CD14-positive monocyte (primary cell): ENCODE measurements around the gene CKMT1B. TPM values are rescaled to one million over a fixed set of nuclear protein-coding genes. Genes with fewer than 3 reads are reported as not detected.
"Not testable (repeated sequence)": the region's sequence is repeated elsewhere in the genome, so short reads cannot be mapped to it uniquely, and the experiment has no call there.

Experiments used
- DNase-seq, 3 donors: peaks; one replicate each; pipeline ENCODE4 v3.0.0-alpha.2; 2011 to 2022
- H2AFZ ChIP-seq: 2 replicates; pipeline ENCODE4 v1.6.0; 2012; ENCODE audit warnings: mild to moderate bottlenecking, low read depth, low read length, inconsistent platforms; ENCODE audit not compliant: insufficient read depth, poor library complexity, severe bottlenecking
- H3K27ac ChIP-seq, 2 donors: 1 replicate in 1 of 2; 2 replicates in 1 of 2; pipeline ENCODE4 v1.5.1; 2012 to 2013; ENCODE audit warnings: low read length in 2 of 2, control low read depth in 1 of 2, inconsistent platforms in 1 of 2, low read depth in 1 of 2, mild to moderate bottlenecking in 1 of 2
- H3K27me3 ChIP-seq, 2 donors: one replicate each; pipeline versions ENCODE4 v1.6.0 to v1.6.1; 2011 to 2013; ENCODE audit warnings: low read length in 2 of 2; ENCODE audit not compliant: control insufficient read depth in 2 of 2, insufficient read depth in 2 of 2
- H3K36me3 ChIP-seq, 2 donors: replicated peaks in 1 of 2; 1 replicate in 1 of 2; 2 replicates in 1 of 2; pipeline versions ENCODE4 v1.5.1 to v1.6.1; 2012 to 2013; ENCODE audit warnings: low read length in 2 of 2, control low read depth in 1 of 2, inconsistent platforms in 1 of 2, mild to moderate bottlenecking in 1 of 2; ENCODE audit not compliant: insufficient read depth in 2 of 2, control insufficient read depth in 1 of 2
- H3K4me1 ChIP-seq, 2 donors: 1 replicate in 1 of 2; 2 replicates in 1 of 2; pipeline versions ENCODE4 v1.5.1 to v1.6.1; 2012 to 2013; ENCODE audit warnings: low read length in 2 of 2, control low read depth in 1 of 2, inconsistent platforms in 1 of 2, mild to moderate bottlenecking in 1 of 2, moderate library complexity in 1 of 2; ENCODE audit not compliant: insufficient read depth in 2 of 2, control insufficient read depth in 1 of 2
- H3K4me2 ChIP-seq: replicated peaks from 2 replicates; pipeline ENCODE3; 2012; ENCODE audit warnings: low read length, moderate library complexity, mild to moderate bottlenecking; ENCODE audit not compliant: poor library complexity, severe bottlenecking; ENCODE audit errors: extremely low read depth
- H3K4me3 ChIP-seq, 3 experiments: fragments of 200-600 bp in 1 of 3; sonication (generic) in 1 of 3; replicated peaks in 1 of 3; 1 replicate in 2 of 3; 2 replicates in 1 of 3; pipeline ENCODE4 v1.5.1; 2011 to 2013; ENCODE audit warnings: low read length in 3 of 3, mild to moderate bottlenecking in 3 of 3, control low read depth in 2 of 3, low read depth in 2 of 3, inconsistent platforms in 1 of 3, moderate library complexity in 1 of 3
- H3K79me2 ChIP-seq: 2 replicates; pipeline ENCODE4 v1.6.0; 2012; ENCODE audit warnings: mild to moderate bottlenecking, control low read depth, inconsistent platforms, low read length, moderate library complexity; ENCODE audit not compliant: insufficient read depth
- H3K9ac ChIP-seq: 2 replicates; pipeline ENCODE4 v1.6.0; 2017; ENCODE audit warnings: low read length, mild to moderate bottlenecking; ENCODE audit not compliant: insufficient read depth, poor library complexity, severe bottlenecking
- H3K9me3 ChIP-seq, 2 donors: replicated peaks in 1 of 2; 1 replicate in 1 of 2; 2 replicates in 1 of 2; pipeline versions ENCODE4 v1.5.1 to v1.6.1; 2012 to 2013; ENCODE audit warnings: low read length in 2 of 2, control low read depth in 1 of 2; ENCODE audit not compliant: control insufficient read depth in 1 of 2, insufficient read depth in 1 of 2
- H4K20me1 ChIP-seq: 2 replicates; pipeline ENCODE4 v1.6.0; 2012; ENCODE audit warnings: mild to moderate bottlenecking, low read length, control low read depth, moderate library complexity; ENCODE audit not compliant: insufficient read depth
- H3K27ac Mint-ChIP-seq, 7 donors: one replicate each; pipeline ENCODE4 v1.8.0; 2020; ENCODE audit warnings: mild to moderate bottlenecking in 7 of 7, mixed read lengths in 7 of 7, moderate library complexity in 6 of 7, inconsistent platforms in 2 of 7
- H3K27me3 Mint-ChIP-seq, 3 donors: one replicate each; pipeline ENCODE4 v1.8.0; 2021 to 2022; ENCODE audit warnings: low read depth in 3 of 3, mild to moderate bottlenecking in 3 of 3, mixed read lengths in 3 of 3, moderate library complexity in 3 of 3, inconsistent platforms in 1 of 3
- H3K36me3 Mint-ChIP-seq, 2 donors: one replicate each; pipeline ENCODE4 v1.8.0; 2020; ENCODE audit warnings: mixed read lengths in 2 of 2, inconsistent platforms in 1 of 2, mild to moderate bottlenecking in 1 of 2
- H3K4me1 Mint-ChIP-seq: one replicate; pipeline ENCODE4 v1.8.0; 2020; ENCODE audit warnings: mild to moderate bottlenecking, mixed read lengths
- H3K4me3 Mint-ChIP-seq, 2 donors: one replicate each; pipeline ENCODE4 v1.8.0; 2020; ENCODE audit warnings: mild to moderate bottlenecking in 2 of 2, mixed read lengths in 2 of 2, moderate library complexity in 1 of 2
- H3K9me3 Mint-ChIP-seq, 7 donors: one replicate each; pipeline ENCODE4 v1.8.0; 2020 to 2022; ENCODE audit warnings: mixed read lengths in 7 of 7, mild to moderate bottlenecking in 6 of 7, moderate library complexity in 6 of 7, inconsistent platforms in 2 of 7
- CTCF ChIP-seq: fragments of 200-600 bp; IDR thresholded peaks from one replicate; pipeline ENCODE4 v1.8.0; 2022; ENCODE audit warnings: antibody characterized with exemption, mild to moderate bottlenecking
- WGBS: methylation state at CpG from one replicate; pipeline ENCODE4 v1.1.5; 2013; ENCODE audit warnings: missing lambda C conversion rate; ENCODE audit not compliant: insufficient coverage; 5-methylcytosine and 5-hydroxymethylcytosine counted together
- intact Hi-C, 2 donors: fragments of 100-400 bp; cut with micrococcal nuclease; formaldehyde crosslinking; loops; one replicate each; pipeline versions ENCODE4 v1.15.0 to v1.15.1; 2023
- polyA minus RNA-seq: library from RNA; depleted of rRNA, polyadenylated mRNA; stranded (reverse); fragments of >200 nt; gene quantifications from 2 replicates; pipeline ENCODE4 v1.2.3, GENCODE V29; 2012
- polyA plus RNA-seq, 3 donors: library from polyadenylated mRNA; depleted of rRNA in 1 of 3; unstranded in 2 of 3; stranded (reverse) in 1 of 3; fragments of 300-500 nt in 2 of 3; fragments of >200 nt in 1 of 3; fragmentation: Illumina TruSeq in 2 of 3; gene quantifications; 1 replicate in 2 of 3; 2 replicates in 1 of 3; pipeline ENCODE4 v1.2.3, GENCODE V29; 2012 to 2021
- total RNA-seq, 12 experiments: library from RNA in 1 of 12; stranded (reverse) in 1 of 12; fragments of 120-200 nt in 1 of 12; gene quantifications; one replicate each; pipeline ENCODE4 v1.2.4 and lab custom pipeline; 2013 to 2026; ENCODE audit warnings: mixed read lengths in 6 of 12, inconsistent platforms in 1 of 12

The CKMT1B gene
- total RNA-seq (2013), result not detected
- polyA plus RNA-seq, result not detected
- not detected in 2 replicates for polyA minus RNA-seq
- 0 to 0.64 (median 0.04) reads per million in 11 experiments for total RNA-seq (lab: John Stamatoyannopoulos, UW)

- intact Hi-C loops, H2AFZ ChIP-seq, H3K9ac ChIP-seq, H3K27me3 ChIP-seq, H3K4me2 ChIP-seq, H3K9me3 ChIP-seq, H3K4me1 Mint-ChIP-seq, H3K36me3 Mint-ChIP-seq, H3K79me2 ChIP-seq, H3K36me3 ChIP-seq, H3K4me3 Mint-ChIP-seq, H3K27me3 Mint-ChIP-seq, H3K4me1 ChIP-seq, H3K27ac Mint-ChIP-seq, H3K4me3 ChIP-seq, H3K9me3 Mint-ChIP-seq, H3K27ac ChIP-seq, DNase-seq, H4K20me1 ChIP-seq: not testable (repeated sequence)
- WGBS, result no CpG with 5 or more reads among the region's 43 CpGs
Measured at GRCh38 chr15:43593328-43594190, at the start of gene CKMT1B. CKMT1B (plus strand) TSS chr15:43594027; CDS start chr15:43594219, 192 bp downstream.

GRCh38 chr15:43544266-43544665 lies 49.6 kb upstream of the CKMT1B start:
- Histone ChIP-seq H3K4me2 (no peak overlapping the region), H3K27me3 (no peaks in the 10 kb centered on the region), H4K20me1 (no peaks in the 10 kb centered on the region), H3K4me1 (no peaks in the 10 kb centered on the region), H3K79me2 (no peaks in the 10 kb centered on the region), H2AFZ (no peak overlapping the region), H3K9me3 (no peaks in the 10 kb centered on the region), H3K4me3 (no peak overlapping the region), H3K36me3 (no peaks in the 10 kb centered on the region), H3K9ac (no peak overlapping the region), H3K27ac (no peak overlapping the region)
- DNase-seq, result no peak
- no peak overlapping the region for H3K27ac Mint-ChIP-seq
- H3K4me1 Mint-ChIP-seq, result no peaks in the 10 kb centered on the region
- peaks cover 4 to 19% of the 10 kb centered on the region in 2 donors for H3K36me3 Mint-ChIP-seq
- TF ChIP-seq CTCF, result no peak
- peaks cover 0 to 1% (median 0%) of the 10 kb centered on the region in 3 donors for H3K27me3 Mint-ChIP-seq
- peaks cover 0 to 6% (median 1%) of the 10 kb centered on the region in 7 donors for H3K9me3 Mint-ChIP-seq
- H3K4me3 Mint-ChIP-seq, result no peak overlapping the region
- intact Hi-C loops, result no loop called here
